Body of pancreas (tissue), 4 donors: ENCODE results near the gene DUSP8. TPM values are rescaled to one million over a fixed set of nuclear protein-coding genes. Genes with fewer than 3 reads are reported as not detected.

Experiments used
- ATAC-seq: fragments of 150-250 bp; one replicate; pipeline ENCODE4 v1.9.1; 2016
- DNase-seq, 4 donors: peaks; one replicate each; pipeline ENCODE4 v3.0.0-alpha.2; 2019
- H3K27ac ChIP-seq, 4 donors: fragments of 200-600 bp; sonication (generic); 1 replicate in 3 of 4; 2 replicates in 1 of 4; pipeline versions ENCODE4 v1.5.1 to v1.6.1; 2016 to 2019; ENCODE audit warnings: mild to moderate bottlenecking in 1 of 4, mixed read lengths in 1 of 4, moderate library complexity in 1 of 4
- H3K27me3 ChIP-seq, 2 donors: fragments of 200-600 bp; sonication (generic); one replicate each; pipeline ENCODE4 v1.6.0; 2016; ENCODE audit warnings: mild to moderate bottlenecking in 1 of 2
- H3K36me3 ChIP-seq, 2 donors: fragments of 200-600 bp; sonication (generic); replicated peaks in 1 of 2; 2 replicates each; pipeline ENCODE4 v1.5.1; 2016; ENCODE audit warnings: low read depth in 2 of 2; ENCODE audit not compliant: insufficient read depth in 1 of 2
- H3K4me1 ChIP-seq: fragments of 200-600 bp; sonication (generic); one replicate; pipeline ENCODE4 v1.6.0; 2016
- H3K4me3 ChIP-seq, 2 donors: fragments of 200-600 bp; sonication (generic); 1 replicate in 1 of 2; 2 replicates in 1 of 2; pipeline ENCODE4 v1.5.1; 2016 to 2019
- H3K9me3 ChIP-seq, 3 donors: fragments of 200-600 bp; sonication (generic); 1 replicate in 2 of 3; 2 replicates in 1 of 3; pipeline ENCODE4 v1.5.1; 2016
- POLR2A ChIP-seq, 3 donors: fragments of 450-650 bp; IDR thresholded peaks; one replicate each; pipeline ENCODE4 v1.6.1; 2016; ENCODE audit warnings: antibody characterized with exemption in 3 of 3, mild to moderate bottlenecking in 2 of 3
- WGBS, 2 donors: methylation state at CpG; one replicate each; pipeline ENCODE4 v1.1.5; 2017; 5-methylcytosine and 5-hydroxymethylcytosine counted together
- intact Hi-C: fragments of 100-400 bp; cut with DNase I; formaldehyde crosslinking; loops from one replicate; pipeline ENCODE4 v1.15.1; 2023
- total RNA-seq, 2 donors: library from RNA; depleted of rRNA; stranded (reverse); fragments of >200 nt; gene quantifications; one replicate each; pipeline ENCODE4 v1.1.0, GENCODE V29; 2016
- TF ChIP-seq, protein P1 (sequence below), 7 experiments: fragments of 450-650 bp in 4 of 7; fragments of 200-600 bp in 3 of 7; sonication (generic) in 3 of 7; IDR thresholded peaks; one replicate each; pipeline ENCODE4 v1.5.1; 2016 to 2019; ENCODE audit warnings: antibody characterized with exemption in 7 of 7

Gene DUSP8
- total RNA-seq, 2 donors from 2014 or later: 7.0 to 19.1 TPM

DNA sequence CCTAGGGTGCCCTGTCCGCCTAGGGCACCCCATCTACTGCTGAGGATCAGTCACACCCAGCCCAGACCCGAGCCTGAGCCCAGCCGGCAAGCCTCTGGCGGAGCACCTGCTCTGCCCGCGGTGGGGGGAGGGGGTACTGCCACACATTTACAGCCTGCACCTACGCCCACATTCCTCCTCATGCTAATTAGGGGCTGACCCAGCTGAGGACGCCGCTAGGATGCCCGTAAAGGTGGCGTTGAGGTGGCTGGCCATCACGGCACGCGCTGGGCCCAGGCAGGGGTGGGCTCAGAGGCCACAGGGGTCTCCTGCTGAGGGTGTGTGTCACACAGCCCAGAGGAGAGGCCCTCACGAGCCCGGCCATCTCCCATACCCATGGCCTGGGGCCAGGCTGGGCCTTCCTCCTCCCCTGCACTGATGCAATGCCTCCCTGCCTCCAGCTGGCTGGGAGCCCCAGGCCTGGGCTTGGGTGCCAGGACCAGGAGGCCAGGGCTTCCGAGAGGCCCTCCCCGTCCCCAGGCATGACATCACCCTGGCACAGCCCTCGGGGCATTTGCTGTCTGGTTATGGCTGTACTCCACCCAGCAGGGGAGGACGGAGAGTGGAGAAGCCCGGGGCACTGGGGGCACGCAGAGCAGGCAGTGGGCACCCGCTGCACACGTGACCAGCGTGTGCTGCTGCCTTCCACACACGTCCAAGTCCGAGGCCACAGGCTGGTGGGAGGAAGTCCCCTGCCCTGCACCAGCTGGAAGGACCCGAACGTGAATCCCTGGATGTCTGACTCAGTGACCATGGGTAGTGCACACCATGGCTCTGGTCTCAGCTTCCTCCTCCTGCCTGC is 12.7 kb downstream of the DUSP8 start:
- Histone ChIP-seq H3K27ac (peak overlapping the region; percentile 94 to 99 (median 98)), H3K27me3 (no peaks in the 10 kb centered on the region), H3K4me1 (peaks cover 68% of the 10 kb centered on the region), H3K4me3 (no peak overlapping the region), H3K9me3 (no peaks in the 10 kb centered on the region), H3K36me3 (peaks cover 0 to 5% of the 10 kb centered on the region in 2 donors)
- DNase-seq (peak; percentile 98 to 99 (median 98)), ATAC-seq (peak; percentile 92)
- TF ChIP-seq, protein P1, sequence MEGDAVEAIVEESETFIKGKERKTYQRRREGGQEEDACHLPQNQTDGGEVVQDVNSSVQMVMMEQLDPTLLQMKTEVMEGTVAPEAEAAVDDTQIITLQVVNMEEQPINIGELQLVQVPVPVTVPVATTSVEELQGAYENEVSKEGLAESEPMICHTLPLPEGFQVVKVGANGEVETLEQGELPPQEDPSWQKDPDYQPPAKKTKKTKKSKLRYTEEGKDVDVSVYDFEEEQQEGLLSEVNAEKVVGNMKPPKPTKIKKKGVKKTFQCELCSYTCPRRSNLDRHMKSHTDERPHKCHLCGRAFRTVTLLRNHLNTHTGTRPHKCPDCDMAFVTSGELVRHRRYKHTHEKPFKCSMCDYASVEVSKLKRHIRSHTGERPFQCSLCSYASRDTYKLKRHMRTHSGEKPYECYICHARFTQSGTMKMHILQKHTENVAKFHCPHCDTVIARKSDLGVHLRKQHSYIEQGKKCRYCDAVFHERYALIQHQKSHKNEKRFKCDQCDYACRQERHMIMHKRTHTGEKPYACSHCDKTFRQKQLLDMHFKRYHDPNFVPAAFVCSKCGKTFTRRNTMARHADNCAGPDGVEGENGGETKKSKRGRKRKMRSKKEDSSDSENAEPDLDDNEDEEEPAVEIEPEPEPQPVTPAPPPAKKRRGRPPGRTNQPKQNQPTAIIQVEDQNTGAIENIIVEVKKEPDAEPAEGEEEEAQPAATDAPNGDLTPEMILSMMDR (IDR thresholded peaks at IDR 0.05): peak in 3 of 7 experiments; percentile 20 to 29 (median 25)
- TF ChIP-seq POLR2A (IDR thresholded peaks at IDR 0.05): peak; percentile 70 to 80 (median 77)
- WGBS, 2 donors: 10 to 21% methylated on average over 7 to 29 of the region's 29 CpGs
- intact Hi-C loops: no loop called here

DNA sequence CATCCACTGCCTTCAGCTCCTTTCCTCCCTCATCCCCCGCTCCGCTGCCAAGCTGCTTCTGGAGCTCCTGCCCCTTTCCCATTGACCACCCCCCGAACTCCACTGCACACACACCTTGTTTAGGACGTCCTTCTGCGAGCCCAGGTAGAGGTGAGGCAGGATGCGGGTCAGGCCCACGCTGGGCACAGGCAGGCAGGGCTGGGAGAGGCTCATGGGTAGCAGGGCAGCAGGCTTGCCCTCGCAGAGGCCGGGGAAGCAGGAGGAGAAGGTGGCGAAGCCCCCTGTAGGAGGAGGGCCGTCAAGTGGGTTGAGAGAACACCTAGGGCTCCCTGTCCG is 13.3 kb downstream of the DUSP8 start:
- DNase-seq (no peak), ATAC-seq (no peak)
- Histone ChIP-seq H3K9me3 (no peaks in the 10 kb centered on the region), H3K36me3 (peaks cover 0 to 5% of the 10 kb centered on the region in 2 donors), H3K27me3 (no peaks in the 10 kb centered on the region), H3K4me1 (peaks cover 68% of the 10 kb centered on the region), H3K27ac (peak overlapping the region; percentile 94 to 99 (median 98)), H3K4me3 (no peak overlapping the region)
- 33 to 35% methylated on average over 7 to 12 of the region's 12 CpGs for WGBS, 2 donors
- TF ChIP-seq, protein P1 (IDR thresholded peaks at IDR 0.05): no peak
- TF ChIP-seq POLR2A (IDR thresholded peaks at IDR 0.05): no peak
- intact Hi-C loops: no loop called here

DNA sequence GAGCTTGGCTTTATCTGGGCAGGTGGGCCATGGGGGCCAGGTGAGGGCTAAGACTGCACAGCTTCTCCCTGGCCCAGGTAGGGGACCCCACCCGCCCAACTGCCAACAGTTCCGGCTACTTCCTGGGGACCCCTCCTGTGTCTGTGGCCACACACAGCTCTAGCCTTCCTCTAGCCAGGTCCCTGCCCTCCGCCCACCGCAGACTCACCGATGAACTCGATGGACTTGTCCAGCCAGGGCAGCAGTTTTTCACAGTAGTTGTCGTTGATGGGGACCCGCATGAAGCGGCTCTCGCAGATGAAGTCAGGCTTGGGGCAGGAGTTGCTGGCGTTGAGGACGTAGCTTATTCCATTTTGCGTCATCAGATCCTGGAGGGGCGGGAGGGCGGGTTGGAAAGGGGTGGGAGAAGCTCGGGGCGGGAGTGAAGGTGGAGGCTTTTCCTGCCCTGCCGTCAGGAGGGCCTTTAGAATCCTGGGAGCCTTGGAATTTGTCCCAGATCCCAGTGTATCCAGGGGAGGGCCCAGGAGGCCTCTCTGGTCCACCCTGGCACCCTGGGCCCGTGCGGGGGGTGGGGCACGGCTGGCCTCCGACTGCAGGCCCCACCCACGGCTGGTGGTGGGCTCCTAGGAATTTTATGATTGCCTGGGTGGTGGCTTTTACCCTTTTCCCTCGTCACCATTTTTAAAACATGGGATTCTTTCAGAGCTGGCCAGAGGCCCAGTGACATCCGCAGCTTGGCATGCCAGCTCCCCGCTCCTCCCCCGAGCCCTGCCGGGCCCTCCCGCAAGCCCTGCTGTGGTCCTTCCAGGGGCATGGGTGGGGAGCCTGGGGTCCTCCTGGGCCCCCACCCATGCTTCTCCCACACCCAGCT is 13.9 kb downstream of the DUSP8 start:
- H3K27ac ChIP-seq: peak overlapping the region; percentile 94 to 99 (median 98)
- no peak for ATAC-seq
- TF ChIP-seq, protein P1 (IDR thresholded peaks at IDR 0.05): no peak
- no peak for TF ChIP-seq POLR2A (IDR thresholded peaks at IDR 0.05)
- H3K27me3 ChIP-seq: no peaks in the 10 kb centered on the region
- H3K9me3 ChIP-seq: no peaks in the 10 kb centered on the region
- H3K36me3 ChIP-seq: peaks cover 0 to 5% of the 10 kb centered on the region in 2 donors
- peaks cover 70% of the 10 kb centered on the region for H3K4me1 ChIP-seq
- WGBS, 2 donors: 40 to 53% methylated on average over 21 to 27 of the region's 29 CpGs
- peak; percentile 64 to 81 (median 70) for DNase-seq
- no peak overlapping the region for H3K4me3 ChIP-seq
- intact Hi-C loops: no loop called here

DNA sequence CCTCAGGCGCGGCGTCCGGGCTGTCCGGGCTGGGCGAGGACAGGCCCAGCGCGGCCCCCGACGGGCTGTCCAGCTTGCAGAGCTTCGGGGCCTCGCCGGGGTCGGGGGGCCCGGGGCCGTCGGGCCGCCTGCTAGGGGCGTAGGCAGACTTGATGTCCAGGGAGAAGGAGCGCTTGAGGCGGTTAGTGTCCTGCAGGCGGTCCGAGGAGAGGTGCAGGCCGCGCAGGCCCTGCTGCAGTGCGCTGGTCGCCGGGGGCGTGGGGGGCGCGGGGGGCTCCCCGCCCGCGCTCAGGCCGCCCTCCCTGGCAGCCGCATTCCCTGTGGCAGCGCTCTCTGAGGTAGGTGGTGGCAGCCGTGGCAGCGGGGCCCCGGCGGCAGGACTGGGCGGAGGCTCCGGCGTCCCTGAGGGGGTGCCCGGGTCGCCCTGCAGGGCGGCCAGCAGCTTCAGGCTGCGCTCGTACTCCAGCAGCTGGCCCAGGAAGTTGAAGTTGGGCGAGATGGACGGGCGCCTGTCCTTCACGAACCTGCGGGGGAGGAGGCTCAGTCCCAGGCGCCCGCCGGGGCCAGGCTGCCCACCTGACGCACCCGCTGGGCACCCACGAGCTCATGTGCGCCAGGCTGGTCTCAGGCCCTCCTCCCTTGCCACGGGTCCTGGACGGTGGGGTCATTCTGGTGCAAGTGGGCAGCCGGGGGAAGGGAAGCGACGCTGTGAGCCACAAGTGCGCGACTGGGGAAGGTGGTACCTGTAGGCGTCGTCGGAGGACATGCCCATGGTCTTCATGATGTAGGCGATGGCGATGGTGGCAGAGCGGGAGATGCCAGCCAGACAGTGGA is 14.8 kb downstream of the DUSP8 start:
- H3K4me1 ChIP-seq: peaks cover 70% of the 10 kb centered on the region
- H3K4me3 ChIP-seq: no peak overlapping the region
- WGBS, 2 donors: 88 to 100% methylated on average over 2 to 68 of the region's 74 CpGs
- TF ChIP-seq, protein P1 (IDR thresholded peaks at IDR 0.05): no peak
- no peak for TF ChIP-seq POLR2A (IDR thresholded peaks at IDR 0.05)
- peak overlapping the region; percentile 94 to 99 (median 98) for H3K27ac ChIP-seq
- H3K36me3 ChIP-seq: peaks cover 0 to 3% of the 10 kb centered on the region in 2 donors
- no peaks in the 10 kb centered on the region for H3K27me3 ChIP-seq
- DNase-seq (peak in 1 of 4 donors; percentile 16), ATAC-seq (no peak)
- no peaks in the 10 kb centered on the region for H3K9me3 ChIP-seq
- intact Hi-C loops: no loop called here
